PC-9 (cell line): ENCODE data around the gene AVEN. TPM values are rescaled to one million over a fixed set of nuclear protein-coding genes. Genes with fewer than 3 reads are reported as not detected.

Experiments
- BruUV-seq: library from RNA; stranded (reverse); fragments of 400-500 nt; replicated peaks from 2 replicates; lab custom pipeline; 2021; lab: Mats Ljungman, UMichigan
- CTCF ChIA-PET: fragments of 300-600 bp; sonication (Branson Sonifier 250); formaldehyde crosslinking; loops from one replicate; lab custom pipeline; 2022; ENCODE audit warnings: antibody characterized with exemption; lab: Charles Lee
- POLR2A ChIA-PET: fragments of 300-600 bp; sonication (Branson Sonifier 250); formaldehyde crosslinking; loops from one replicate; lab custom pipeline; 2022; ENCODE audit warnings: antibody characterized with exemption; ENCODE audit not compliant: unreplicated experiment; lab: Charles Lee
- DNase-seq, 2 experiments: peaks; one replicate each; pipeline versions ENCODE4 v3.0.0 to v3.0.0-alpha.2; 2015 to 2022; ENCODE audit warnings: mixed read lengths in 1 of 2
- H2AFZ ChIP-seq: fragments of 200-600 bp; sonication (generic); 2 replicates; pipeline ENCODE4 v1.8.1; 2017; ENCODE audit warnings: antibody characterized with exemption
- H3F3A ChIP-seq: fragments of 200-600 bp; sonication (generic); 2 replicates; pipeline ENCODE4 v1.8.1; 2017; ENCODE audit warnings: antibody characterized with exemption, mild to moderate bottlenecking, low read depth; ENCODE audit not compliant: insufficient read depth
- H3K27ac ChIP-seq: fragments of 200-600 bp; sonication (generic); 2 replicates; pipeline ENCODE4 v1.6.1; 2016; ENCODE audit warnings: mixed run types
- H3K27me3 ChIP-seq: fragments of 200-600 bp; sonication (generic); 2 replicates; pipeline ENCODE4 v1.6.1; 2016; ENCODE audit warnings: low read depth, mixed run types; ENCODE audit not compliant: insufficient read depth
- H3K36me3 ChIP-seq: fragments of 200-600 bp; sonication (generic); 2 replicates; pipeline ENCODE4 v1.6.1; 2016; ENCODE audit warnings: low read depth, mixed run types
- H3K4me1 ChIP-seq: fragments of 200-600 bp; sonication (generic); replicated peaks from 2 replicates; pipeline ENCODE4 v1.6.1; 2016; ENCODE audit warnings: mixed run types; ENCODE audit not compliant: insufficient read depth
- H3K4me2 ChIP-seq: fragments of 200-600 bp; sonication (generic); 2 replicates; pipeline ENCODE4 v1.6.1; 2017; ENCODE audit warnings: mixed run types
- H3K4me3 ChIP-seq: fragments of 200-600 bp; sonication (generic); 2 replicates; pipeline ENCODE4 v1.6.1; 2016; ENCODE audit warnings: mixed run types
- H3K79me2 ChIP-seq: fragments of 200-600 bp; sonication (generic); 2 replicates; pipeline ENCODE4 v1.6.1; 2017; ENCODE audit warnings: low read depth, mixed run types
- H3K9me2 ChIP-seq: fragments of 200-600 bp; sonication (generic); 2 replicates; pipeline ENCODE4 v1.8.1; 2017; ENCODE audit warnings: mild to moderate bottlenecking; ENCODE audit not compliant: insufficient read depth
- H3K9me3 ChIP-seq: fragments of 200-600 bp; sonication (generic); 2 replicates; pipeline ENCODE4 v1.8.1; 2016; ENCODE audit warnings: low read depth; ENCODE audit not compliant: insufficient read depth
- H4K20me1 ChIP-seq: fragments of 200-600 bp; sonication (generic); 2 replicates; pipeline ENCODE4 v1.8.1; 2017; ENCODE audit not compliant: insufficient read depth
- EZH2 ChIP-seq: fragments of 200-600 bp; sonication (generic); IDR thresholded peaks from 2 replicates; pipeline ENCODE4 v1.8.0; 2017; ENCODE audit warnings: antibody characterized with exemption, low read depth
- intact Hi-C: fragments of 100-400 bp; cut with micrococcal nuclease; formaldehyde crosslinking; loops from one replicate; pipeline ENCODE4 v1.10.0; 2022; ENCODE audit not compliant: unreplicated experiment
- total RNA-seq: library from RNA; stranded (reverse); gene quantifications from 2 replicates; pipeline ENCODE4 v1.2.3, GENCODE V29; 2021
- TF ChIP-seq, protein P1 (sequence below): fragments of 200-600 bp; sonication (generic); conservative IDR thresholded peaks from 2 replicates; pipeline ENCODE4 v1.6.1; 2017; ENCODE audit warnings: mixed run types, antibody characterized with exemption, mild to moderate bottlenecking, moderate library complexity

The AVEN gene
- total RNA-seq, 1 experiment from 2014 or later, result 8.7 TPM

DNA sequence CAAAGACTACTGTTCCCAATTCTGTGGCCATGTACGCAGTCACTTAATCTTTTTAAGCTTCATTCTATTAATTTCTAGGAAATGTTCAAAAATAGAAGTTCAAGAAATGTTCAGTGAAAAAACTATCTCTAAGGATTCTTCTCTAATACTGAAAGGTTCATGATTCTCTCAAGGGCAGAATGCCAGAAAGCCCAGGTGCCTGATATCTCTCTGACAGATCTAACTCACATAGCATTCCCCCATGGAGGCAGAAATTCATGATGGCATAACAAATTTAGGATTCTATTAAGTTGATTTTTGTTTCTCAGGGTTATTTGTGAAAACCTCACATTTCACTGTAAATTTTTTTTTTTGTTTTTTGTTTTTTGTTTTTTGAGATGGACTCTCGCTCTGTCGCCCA is 53.3 kb downstream of the AVEN start:
- intact Hi-C loops, result no loop called here

GRCh38 chr15:33985287-33985686 is 53.7 kb downstream of the AVEN start:
- intact Hi-C loops, result no loop called here
- no peak for DNase-seq
- no peaks in the 10 kb centered on the region; the same call in 1 of the 2 replicates for H3K4me1 ChIP-seq

More for the DNA sequence above, 53.3 kb downstream of the AVEN start:
- H3K27ac ChIP-seq, result no peak overlapping the region
- H3K36me3 ChIP-seq, result no peaks in the 10 kb centered on the region
- H3K4me1 ChIP-seq, result no peaks in the 10 kb centered on the region; the same call in 1 of the 2 replicates
- H3K4me3 ChIP-seq, result no peak overlapping the region
- no peak overlapping the region for H3K4me2 ChIP-seq
- H4K20me1 ChIP-seq, result no peaks in the 10 kb centered on the region
- no peaks in the 10 kb centered on the region for H3K9me3 ChIP-seq
- no peaks in the 10 kb centered on the region for H3K79me2 ChIP-seq
- H3F3A ChIP-seq, result no peaks in the 10 kb centered on the region
- CTCF ChIA-PET, result interaction anchor here (1.2 kb wide), 1 partner anchor 248 kb away, joined by 4 read pairs; no protein-coding TSS in a partner anchor
- no TSS peak for BruUV-seq
- H3K27me3 ChIP-seq, result no peaks in the 10 kb centered on the region
- no peak overlapping the region for H2AFZ ChIP-seq
- POLR2A ChIA-PET, result interaction anchor here (0.6 to 0.8 kb wide), 2 partner anchors 17 to 265 kb away, joined by 3 to 5 read pairs; partner anchors contain the start of gene CHRM5
- no peak for DNase-seq
- no peaks in the 10 kb centered on the region for H3K9me2 ChIP-seq
- no peak for TF ChIP-seq EZH2
- TF ChIP-seq, protein P1, sequence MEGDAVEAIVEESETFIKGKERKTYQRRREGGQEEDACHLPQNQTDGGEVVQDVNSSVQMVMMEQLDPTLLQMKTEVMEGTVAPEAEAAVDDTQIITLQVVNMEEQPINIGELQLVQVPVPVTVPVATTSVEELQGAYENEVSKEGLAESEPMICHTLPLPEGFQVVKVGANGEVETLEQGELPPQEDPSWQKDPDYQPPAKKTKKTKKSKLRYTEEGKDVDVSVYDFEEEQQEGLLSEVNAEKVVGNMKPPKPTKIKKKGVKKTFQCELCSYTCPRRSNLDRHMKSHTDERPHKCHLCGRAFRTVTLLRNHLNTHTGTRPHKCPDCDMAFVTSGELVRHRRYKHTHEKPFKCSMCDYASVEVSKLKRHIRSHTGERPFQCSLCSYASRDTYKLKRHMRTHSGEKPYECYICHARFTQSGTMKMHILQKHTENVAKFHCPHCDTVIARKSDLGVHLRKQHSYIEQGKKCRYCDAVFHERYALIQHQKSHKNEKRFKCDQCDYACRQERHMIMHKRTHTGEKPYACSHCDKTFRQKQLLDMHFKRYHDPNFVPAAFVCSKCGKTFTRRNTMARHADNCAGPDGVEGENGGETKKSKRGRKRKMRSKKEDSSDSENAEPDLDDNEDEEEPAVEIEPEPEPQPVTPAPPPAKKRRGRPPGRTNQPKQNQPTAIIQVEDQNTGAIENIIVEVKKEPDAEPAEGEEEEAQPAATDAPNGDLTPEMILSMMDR, result no peak

GRCh38 chr15:33982516-33982915 is 56.5 kb downstream of the AVEN start:
- intact Hi-C loops, result no loop called here
- H2AFZ ChIP-seq, result no peak overlapping the region
- H3K4me3 ChIP-seq, result no peak overlapping the region
- no peaks in the 10 kb centered on the region for H3K27me3 ChIP-seq
- no peaks in the 10 kb centered on the region for H3F3A ChIP-seq
- H3K9me2 ChIP-seq, result no peaks in the 10 kb centered on the region
- POLR2A ChIA-PET, result no interaction called here
- DNase-seq, result no peak
- no peaks in the 10 kb centered on the region for H3K79me2 ChIP-seq
- no peak overlapping the region for H3K4me2 ChIP-seq
- CTCF ChIA-PET, result no interaction called here
- H3K27ac ChIP-seq, result no peak overlapping the region
- no peaks in the 10 kb centered on the region for H3K36me3 ChIP-seq
- H3K9me3 ChIP-seq, result no peaks in the 10 kb centered on the region
- no peak for TF ChIP-seq EZH2
- TF ChIP-seq, protein P1, result no peak
- no peaks in the 10 kb centered on the region for H3K4me1 ChIP-seq
- BruUV-seq, result no TSS peak
- no peaks in the 10 kb centered on the region for H4K20me1 ChIP-seq

More at GRCh38 chr15:33985287-33985686, 53.7 kb downstream of the AVEN start:
- Histone ChIP-seq H3K9me2 (no peaks in the 10 kb centered on the region), H3K36me3 (no peaks in the 10 kb centered on the region), H3K4me2 (no peak overlapping the region), H3K27me3 (no peaks in the 10 kb centered on the region), H2AFZ (no peak overlapping the region), H3K79me2 (no peaks in the 10 kb centered on the region), H3K9me3 (no peaks in the 10 kb centered on the region), H3K27ac (no peak overlapping the region), H3F3A (no peaks in the 10 kb centered on the region), H4K20me1 (no peaks in the 10 kb centered on the region), H3K4me3 (no peak overlapping the region)
- BruUV-seq, result no TSS peak
- ChIA-PET CTCF (interaction anchor here (1.2 kb wide), 1 partner anchor 248 kb away, joined by 4 read pairs; no protein-coding TSS in a partner anchor), POLR2A (interaction anchor here (0.6 to 0.8 kb wide), 2 partner anchors 17 to 264 kb away, joined by 3 to 5 read pairs; partner anchors contain the start of gene CHRM5)
- TF ChIP-seq EZH2, result no peak
- TF ChIP-seq, protein P1, result no peak
